ACHN (cell line): ENCODE data around the gene PER2.

ENCODE experiments used
- DNase-seq: peaks from one replicate; pipeline ENCODE4 v3.0.0-alpha.2; 2015
- in situ Hi-C: cut with HindIII; loops from 2 replicates; pipeline ENCODE4 v1.10.0; 2017; ENCODE audit warnings: low sequenced_read_pairs, low pct_ligation_motif_present, low pct_unique_long_range_greater_than_20kb

The PER2 gene

GRCh38 chr2:238255636-238256035 lies 32.8 kb downstream of the PER2 start:
- in situ Hi-C loops, result no loop called here
- DNase-seq, result no peak

DNA sequence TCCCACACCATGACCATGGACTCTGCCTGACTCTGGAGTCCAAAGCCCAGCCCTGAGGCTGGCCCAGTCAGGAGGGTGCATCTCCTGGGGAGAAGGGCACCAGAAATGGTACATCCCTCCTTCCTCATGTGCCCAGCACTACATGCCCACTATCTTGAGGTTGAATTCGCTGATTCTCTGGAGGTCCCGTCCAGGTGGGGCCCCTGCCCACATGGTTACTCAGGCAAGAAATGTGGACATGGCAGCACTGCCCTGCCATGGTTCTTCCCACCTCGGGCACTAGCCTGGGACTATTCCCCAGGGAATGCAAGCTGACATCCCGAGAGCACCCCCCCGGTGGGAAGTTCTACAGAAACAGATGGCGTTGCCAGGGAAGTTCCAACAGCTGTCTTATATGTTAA lies 33.3 kb downstream of the PER2 start:
- in situ Hi-C loops, result no loop called here
- DNase-seq, result no peak

GRCh38 chr2:238254095-238254723 lies 34.2 kb downstream of the PER2 start:
- in situ Hi-C loops, result no loop called here
- no peak for DNase-seq

DNA sequence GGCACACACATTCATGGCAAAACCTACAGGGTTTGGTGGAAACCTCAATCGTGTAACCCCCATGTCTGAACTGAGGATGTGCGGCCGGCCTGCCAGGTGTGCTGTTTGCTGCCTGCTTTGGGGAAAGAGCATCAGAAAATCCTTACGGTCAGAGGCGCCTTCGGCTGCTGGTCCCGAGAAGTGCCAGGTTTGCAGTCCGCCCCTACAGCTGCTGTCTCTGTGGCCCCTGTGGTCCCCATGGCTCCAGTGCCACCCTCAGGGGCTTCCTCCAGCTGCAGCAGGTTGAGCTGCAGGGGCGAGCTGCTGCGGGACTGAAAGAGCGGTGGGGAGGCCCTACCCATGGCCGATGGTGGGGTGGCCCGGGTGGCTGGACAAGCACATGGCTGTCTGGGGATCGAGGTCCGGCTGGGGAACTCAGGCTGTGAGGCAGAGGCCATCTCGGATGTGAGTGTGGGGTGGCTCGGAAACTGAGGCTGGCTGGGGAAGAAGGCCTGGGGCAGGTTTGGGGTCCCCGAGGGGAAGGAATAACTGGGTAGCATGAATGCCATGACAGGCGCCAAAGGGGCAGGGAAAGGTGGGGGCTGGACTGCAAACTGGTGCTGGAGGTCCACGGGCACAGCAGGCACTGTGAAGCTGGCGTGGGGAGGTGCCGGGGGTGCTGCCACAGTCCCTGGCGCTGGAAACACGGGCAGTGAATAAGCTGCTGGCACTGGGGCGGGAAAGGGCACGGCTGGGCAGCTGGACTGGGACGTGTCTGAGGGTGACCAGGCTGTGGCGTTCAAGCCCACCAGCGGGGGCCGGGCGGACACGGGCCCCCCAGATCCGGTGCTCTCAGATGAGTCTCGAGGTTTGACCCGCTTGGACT lies 35.4 kb downstream of the PER2 start:
- no peak for DNase-seq
- in situ Hi-C loops, result no loop called here

DNA sequence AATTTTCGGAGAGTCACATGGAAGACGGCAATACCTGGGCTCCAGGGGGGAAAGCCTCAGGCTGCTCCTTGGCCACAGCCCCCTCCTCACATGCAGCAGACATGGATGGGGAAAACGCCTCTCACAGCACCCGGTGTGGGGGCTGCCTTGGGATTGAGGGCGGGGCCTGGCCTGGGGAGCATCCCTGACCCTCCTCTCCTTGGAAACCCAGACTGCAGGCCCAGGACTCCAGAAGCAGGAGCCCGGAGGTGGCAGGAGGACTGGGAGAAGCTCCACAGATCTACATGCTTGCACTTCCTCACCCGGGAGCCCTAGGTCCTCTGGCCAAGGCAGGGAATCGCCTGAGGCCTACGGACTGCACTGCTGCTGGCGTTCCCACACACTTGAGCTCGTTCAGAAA lies 36.4 kb downstream of the PER2 start:
- DNase-seq, result no peak
- in situ Hi-C loops, result no loop called here

- no peak for DNase-seq
- in situ Hi-C loops, result no loop called here
Observed at GRCh38 chr2:238251331-238251730, 37.1 kb downstream of the PER2 start.

GRCh38 chr2:238250896-238251295 lies 37.5 kb downstream of the PER2 start:
- no peak for DNase-seq
- in situ Hi-C loops, result no loop called here

- DNase-seq, result no peak
- in situ Hi-C loops, result no loop called here
Observed at GRCh38 chr2:238247841-238248453, 40.5 kb downstream of the PER2 start.

DNA sequence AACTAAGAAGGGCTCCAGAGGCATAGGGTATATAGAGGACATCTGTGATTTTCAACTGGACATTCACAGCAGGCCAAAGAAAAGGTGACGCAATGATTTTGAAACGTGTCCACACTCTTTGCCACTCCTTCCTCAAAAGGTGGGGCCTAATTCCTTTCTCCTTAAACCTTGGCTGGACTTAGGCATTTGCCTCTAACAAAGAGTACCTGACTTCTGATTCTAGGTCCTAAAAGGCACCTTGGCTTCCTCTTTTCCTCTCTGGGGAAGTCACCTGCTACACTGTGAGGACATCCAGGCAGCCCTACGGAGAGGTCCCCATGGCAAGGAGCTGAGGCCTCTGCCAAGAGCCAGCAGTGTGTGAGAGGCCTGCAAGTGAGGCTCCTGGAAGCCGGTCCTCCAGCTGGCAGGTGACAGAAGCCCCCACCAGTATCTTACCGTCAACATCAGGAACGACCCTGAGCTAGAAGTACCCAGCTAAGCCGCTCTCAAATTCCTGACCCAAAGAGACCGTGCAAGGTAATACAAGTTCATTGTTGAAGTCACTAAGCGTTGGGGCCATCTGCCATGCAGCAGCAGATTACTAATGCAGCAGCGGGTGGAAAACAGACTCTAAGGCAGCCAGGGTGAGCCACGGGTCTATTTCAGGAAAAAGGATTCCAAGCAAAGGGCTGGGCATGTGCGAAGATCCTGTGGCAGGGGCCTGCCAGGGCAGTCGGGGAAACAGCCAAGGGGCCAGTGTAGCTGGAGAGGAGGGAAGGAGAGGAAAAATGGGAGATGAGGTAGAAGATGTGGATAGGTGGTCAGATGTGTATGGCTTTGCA lies 41.2 kb downstream of the PER2 start:
- in situ Hi-C loops, result no loop called here
- DNase-seq, result no peak

DNA sequence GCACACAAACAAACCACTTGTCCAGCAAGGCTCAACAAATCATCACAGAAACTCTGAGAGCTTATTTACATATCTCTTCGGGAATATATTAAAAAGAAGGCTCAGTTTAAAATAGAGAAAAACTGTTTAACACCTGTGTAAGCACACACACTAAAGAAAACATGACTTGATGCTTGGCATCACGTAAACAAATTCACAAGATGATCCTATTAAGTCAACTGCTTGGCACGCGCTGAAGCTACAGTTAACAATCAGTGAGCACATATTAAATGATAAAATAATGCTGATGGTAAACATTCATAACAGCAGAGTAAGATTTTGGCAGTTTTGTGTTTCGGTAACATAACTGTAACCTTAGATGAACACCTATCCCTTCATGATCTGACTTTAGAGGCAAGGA lies 44.3 kb downstream of the PER2 start:
- DNase-seq, result no peak
- in situ Hi-C loops, result no loop called here

DNA sequence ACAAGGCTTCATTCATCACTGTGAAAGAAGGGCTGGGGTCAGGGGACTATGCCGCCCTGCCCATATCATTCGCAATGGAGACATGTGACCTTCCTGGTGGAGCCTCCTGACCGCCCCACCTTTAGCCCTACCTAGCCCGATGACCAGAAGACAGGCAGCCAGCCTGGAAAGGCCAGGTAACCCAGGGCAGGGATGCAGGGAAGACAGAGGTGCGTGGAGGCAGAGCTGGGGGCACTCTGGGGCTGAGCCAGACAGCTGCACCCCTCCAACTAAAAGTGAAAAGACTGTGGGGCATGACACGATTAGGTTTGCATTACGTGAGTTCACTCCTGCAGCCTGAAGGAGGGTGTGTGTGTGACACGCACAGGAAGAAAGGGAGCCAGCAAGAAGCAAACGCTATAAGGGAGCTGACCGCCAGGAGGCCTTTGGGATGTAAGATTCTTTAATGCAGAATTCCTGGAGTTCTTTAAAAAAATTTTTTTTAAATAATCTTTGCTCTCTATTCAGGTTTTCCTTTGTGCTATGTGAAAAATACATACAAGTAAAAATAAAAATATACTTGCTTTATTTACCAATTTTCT lies 44.8 kb downstream of the PER2 start:
- no peak for DNase-seq
- in situ Hi-C loops, result no loop called here

DNA sequence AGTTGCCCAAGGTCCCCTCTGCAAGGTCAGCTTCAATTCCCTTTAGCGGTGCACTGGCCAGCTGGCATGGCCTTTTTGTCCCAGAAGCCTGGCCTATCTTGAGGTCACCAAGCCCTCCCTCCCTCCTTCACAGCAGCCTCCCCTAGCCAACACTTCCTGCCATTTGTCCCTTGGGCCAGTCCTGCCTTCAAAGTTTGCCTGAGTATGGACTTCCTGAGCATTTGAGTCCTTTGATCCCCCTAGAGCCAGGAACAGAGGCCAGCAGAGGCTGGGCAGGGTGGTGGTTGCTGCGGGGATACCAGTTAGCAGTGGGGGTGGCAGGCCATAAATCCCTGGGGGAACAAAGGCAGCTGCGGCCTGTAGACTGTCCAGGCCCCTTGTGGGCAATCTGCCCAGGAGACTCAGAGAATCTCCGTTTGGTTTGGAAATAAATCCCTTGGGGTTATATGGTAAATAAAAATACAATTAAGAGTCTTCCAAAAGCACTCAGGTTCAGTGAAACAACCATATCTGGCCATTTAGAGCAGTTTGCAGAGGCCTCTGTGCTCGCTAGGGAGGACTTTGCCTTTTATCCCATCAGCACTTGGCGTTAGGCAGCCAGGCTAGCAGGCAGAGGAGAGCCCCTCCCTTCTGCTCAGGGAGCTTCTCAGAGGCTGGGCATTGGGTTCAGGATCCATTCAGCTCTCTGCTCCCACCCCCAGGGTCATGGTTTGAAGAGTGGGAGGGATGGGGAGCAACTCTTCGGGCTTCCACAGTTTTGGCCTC lies 45.5 kb downstream of the PER2 start:
- DNase-seq, result no peak
- in situ Hi-C loops, result no loop called here

- DNase-seq, result no peak
- in situ Hi-C loops, result no loop called here
Observed at GRCh38 chr2:238241970-238242369, 46.4 kb downstream of the PER2 start.

DNA sequence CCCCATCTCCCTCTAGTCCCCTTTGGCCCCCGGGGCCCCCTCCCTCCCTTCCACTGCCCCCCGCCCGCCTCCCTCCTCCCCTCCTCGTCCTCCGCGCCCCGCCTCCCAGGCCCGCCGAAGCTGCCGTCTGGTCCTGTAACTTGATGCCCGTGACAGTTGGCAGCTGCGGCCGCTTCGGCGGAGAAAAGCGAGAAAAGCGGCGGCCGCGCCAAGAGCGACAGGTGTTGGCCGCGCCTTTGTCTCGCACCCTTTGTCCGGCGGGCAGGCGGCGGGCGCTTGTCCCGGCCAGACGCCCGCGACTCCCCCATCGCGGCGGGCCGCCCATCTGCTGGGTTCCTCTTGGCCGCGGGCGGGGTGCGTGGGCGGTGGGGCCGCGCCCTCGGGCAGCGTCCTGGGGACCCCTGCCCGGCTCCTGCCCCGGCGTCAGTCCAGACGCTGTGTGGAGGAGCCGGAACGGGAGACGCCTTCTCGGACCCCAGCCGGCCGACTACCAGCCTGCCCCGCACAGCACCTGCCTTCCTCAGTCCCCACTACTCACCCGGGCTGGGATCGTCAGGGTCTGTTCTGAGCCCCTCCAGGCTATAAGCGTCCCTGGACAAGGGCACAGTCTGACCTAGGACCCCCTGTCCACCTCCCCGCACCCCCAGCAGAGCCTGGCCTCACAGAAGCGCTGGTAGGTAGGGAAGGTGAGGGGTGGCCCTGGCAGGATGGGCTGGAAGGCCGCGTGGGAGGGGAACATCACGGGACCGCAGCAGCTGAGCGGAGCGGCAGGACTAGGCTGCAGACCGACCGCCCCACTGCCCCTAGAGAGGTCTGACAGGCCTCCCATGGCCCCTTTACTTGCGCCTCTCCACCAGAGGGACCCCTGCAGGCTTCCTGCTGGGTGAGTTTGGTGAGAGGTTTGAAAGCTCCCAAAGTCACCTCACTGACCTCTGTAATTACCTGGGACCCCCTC lies 47.4 kb downstream of the PER2 start:
- peak; percentile 30 for DNase-seq
- in situ Hi-C loops, result no loop called here

GRCh38 chr2:238239863-238240756 lies 48.3 kb downstream of the PER2 start, which contains the start of gene HES6:
Gene HES6, minus strand, starts transcription at chr2:238240038. Its CDS starts 133 bp downstream, at chr2:238239905.
- in situ Hi-C loops, result no loop called here
- DNase-seq, result peak; percentile 93

DNA sequence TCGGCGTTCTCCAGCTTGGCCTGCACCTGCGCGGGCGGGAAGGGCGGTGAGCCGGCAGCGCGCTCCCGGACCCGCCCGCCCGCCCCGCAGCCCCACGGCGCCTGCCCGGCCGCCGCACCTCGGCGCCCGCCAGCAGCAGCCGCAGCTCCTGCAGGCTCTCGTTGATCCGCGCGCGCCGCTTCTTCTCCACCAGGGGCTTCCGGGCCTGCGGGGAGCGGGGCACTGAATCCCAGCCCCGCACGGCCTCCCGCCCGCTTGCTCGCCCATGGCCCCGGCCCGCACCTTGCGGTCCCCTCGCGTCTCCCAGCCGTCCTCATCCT lies 48.9 kb downstream of the PER2 start:
- DNase-seq, result peak; percentile 34
- in situ Hi-C loops, result no loop called here
